ENCODE measurements around the gene SACS.
A peak's percentile ranks its signal among the peaks of the same experiment; 100 is the strongest.
"Not testable (repeated sequence)": the region's sequence is repeated elsewhere in the genome, so short reads cannot be mapped to it uniquely, and the experiment has no call there.

SACS gene

DNA sequence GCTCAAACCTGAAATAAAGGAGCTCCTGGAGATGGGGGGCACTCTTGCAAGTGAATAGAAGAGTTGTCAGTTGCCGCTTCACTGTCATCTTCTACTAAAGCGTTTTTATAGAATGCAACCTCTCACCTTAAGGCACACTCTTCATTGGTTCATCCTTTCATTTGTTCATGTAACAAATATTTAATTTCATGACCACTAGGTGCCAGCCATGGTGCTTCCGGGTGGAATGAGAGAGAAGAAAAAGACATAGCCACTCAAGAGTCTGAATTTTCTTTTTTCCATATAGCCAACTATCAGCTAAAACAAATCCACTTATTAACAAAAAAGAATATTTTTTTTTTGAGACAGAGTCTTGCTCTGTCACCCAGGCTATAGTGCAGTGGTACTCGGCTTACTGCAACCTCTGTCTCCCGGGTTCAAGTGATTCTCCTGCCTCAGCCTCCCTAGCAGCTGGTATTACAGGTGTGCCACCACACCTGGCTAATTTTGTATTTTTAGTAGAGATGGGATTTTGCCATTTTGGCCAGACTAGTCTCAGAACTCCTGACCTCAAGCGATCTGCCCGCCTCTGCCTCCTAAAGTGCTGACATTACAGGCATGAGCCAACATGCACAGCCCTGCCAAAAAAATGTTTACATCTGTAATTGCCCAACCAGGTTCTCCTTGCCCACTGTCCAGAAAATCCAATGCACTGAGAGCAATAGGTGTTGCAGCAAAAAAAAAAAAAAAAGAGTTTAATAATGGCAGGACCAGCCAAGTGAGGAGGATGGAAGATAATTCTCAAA, 22.1 kb upstream of the SACS start:
- DNase-seq (ENCODE audit: low spot score) = no peak

- DNase-seq (ENCODE audit: low spot score) = no peak
Measured at GRCh38 chr13:23453132-23453531, 19.6 kb upstream of the SACS start.

GRCh38 chr13:23450340-23451046, 17.0 kb upstream of the SACS start:
- no peak for DNase-seq (ENCODE audit: low spot score)

DNA sequence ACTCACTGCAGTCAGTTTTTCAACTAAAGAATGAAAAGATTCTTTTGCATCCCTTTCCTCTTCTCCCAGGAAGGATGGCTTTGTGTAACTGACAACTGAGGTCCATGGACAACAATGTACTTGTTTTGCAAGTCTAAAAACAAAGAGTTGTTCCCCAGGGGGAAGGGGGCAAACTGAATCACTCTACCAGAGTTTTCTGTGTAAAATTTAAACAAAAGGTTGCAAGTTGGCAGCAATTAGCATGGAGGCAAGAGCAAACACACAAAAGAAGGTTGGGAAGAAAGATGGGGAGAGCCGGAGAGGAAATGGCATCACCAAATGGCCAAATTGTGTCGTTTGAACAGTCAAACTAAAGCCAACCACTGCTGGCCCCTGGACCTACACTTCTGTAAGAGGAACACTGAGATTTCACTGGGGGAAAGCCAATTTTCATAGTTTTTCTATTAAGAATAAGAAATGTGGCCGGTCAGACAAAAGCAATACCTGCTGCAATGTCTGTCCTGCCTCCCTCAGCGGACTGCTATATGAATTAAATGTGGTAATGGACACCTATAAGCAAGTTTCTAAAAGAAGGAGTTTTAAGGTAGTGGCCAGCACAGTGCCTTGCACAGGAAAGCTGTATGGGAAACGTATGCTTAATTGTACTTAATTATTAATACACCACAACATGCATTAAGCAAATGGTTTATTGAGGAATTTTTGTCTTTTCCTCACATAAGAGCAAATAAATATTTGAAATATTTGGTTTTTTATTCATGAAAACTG, 16.1 kb upstream of the SACS start:
- DNase-seq (ENCODE audit: low spot score) = no peak

DNA sequence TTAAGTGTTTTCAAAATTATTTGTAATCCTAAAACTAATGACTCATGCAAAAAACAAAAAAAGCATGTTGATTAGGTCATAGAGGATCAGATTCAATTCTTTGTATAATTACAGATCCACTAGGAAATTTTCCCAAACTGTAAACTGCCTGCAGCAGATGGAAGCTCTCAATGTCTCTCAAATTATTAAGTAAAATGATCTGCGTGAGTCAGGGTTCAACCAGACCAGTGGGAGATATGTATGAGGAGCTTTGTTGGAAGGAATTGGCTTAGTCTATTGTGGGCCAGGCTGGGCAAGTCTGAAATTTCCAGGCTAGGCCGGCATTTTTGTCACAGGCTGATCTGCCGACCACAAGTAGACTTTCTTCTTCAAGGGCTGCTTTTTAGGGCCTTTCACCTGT, 14.4 kb upstream of the SACS start:
- DNase-seq (ENCODE audit: low spot score) = no peak

DNA sequence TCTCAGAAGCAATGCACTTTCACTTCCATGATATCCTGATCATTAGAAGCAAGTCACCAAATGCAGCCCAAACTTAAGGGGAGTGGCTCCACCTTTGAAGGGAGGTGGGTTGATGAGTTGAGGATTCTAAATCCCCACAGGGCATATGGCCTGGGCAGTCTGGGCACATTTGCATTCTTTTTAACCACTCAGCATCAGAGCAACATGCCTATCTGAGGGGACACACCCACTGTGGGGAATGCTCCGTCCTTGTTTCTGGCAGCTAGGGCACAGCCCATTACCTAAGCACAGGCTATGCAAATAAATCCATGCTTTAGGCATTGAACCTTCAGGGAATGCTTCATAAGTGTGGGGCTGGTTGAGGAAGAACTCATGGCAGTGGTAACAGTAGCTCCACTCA, 12.3 kb upstream of the SACS start:
- DNase-seq (ENCODE audit: low spot score) = no peak

- no peak for DNase-seq (ENCODE audit: low spot score)
Measured at GRCh38 chr13:23443878-23444277, 10.4 kb upstream of the SACS start.

GRCh38 chr13:23443110-23443509, 9.6 kb upstream of the SACS start:
- DNase-seq (ENCODE audit: low spot score) = no peak

GRCh38 chr13:23440821-23441618, 7.5 kb upstream of the SACS start:
- peak; percentile 47 for DNase-seq (ENCODE audit: low spot score)

- DNase-seq (ENCODE audit: low spot score) = not testable (repeated sequence)
Measured at GRCh38 chr13:23440324-23440723, 6.8 kb upstream of the SACS start.

DNA sequence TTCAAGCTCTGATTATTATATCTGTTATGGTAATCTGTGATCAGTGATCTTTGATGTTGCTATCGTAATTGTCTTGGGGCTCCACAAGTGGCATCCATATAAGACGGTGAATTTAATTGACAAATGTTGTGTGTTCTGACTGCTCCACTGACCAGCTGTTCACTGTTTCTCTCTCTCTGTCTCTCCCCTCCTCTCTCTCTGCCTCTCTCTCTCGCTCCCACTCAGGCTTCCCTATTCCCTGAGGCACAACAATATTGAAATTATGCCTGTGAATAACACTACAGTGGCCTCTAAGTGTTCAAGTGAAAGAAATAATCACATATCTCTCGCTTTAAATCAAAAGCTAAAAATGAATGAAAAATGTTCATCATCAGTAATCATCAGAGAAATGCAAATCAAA, 4.4 kb upstream of the SACS start:
- no peak for DNase-seq (ENCODE audit: low spot score)

DNA sequence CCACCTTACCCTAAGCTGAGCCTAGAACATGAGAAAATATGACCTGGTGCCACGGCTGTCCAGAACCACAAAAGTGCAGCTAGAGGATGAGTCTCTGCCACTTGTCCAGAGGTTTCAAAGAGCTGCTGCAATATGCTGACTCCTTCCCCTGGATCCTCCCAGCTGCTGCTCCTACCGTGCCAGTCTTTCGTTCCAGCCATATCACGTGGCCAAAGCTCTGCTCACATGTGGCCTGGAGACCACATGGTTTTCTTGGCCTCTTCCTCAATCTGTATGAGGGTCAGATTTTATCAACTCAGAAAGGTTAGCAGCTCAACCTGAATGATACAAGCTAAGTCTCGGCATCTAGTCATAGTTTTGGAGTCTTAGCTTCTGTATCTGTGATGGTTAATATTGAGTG, 3.2 kb upstream of the SACS start:
- no peak for DNase-seq (ENCODE audit: low spot score)

GRCh38 chr13:23434491-23434890, 989 bp upstream of the SACS start:
- DNase-seq (ENCODE audit: low spot score) = no peak

- no peak for DNase-seq (ENCODE audit: low spot score)
Measured at GRCh38 chr13:23432626-23433025, 876 bp downstream of the SACS start.

- no peak for DNase-seq (ENCODE audit: low spot score)
Measured at GRCh38 chr13:23430664-23431063, 2.8 kb downstream of the SACS start.

GRCh38 chr13:23427881-23428528, 5.5 kb downstream of the SACS start:
- DNase-seq (ENCODE audit: low spot score) = no peak

GRCh38 chr13:23427342-23427843, 6.1 kb downstream of the SACS start:
- peak; percentile 13 for DNase-seq (ENCODE audit: low spot score)

DNA sequence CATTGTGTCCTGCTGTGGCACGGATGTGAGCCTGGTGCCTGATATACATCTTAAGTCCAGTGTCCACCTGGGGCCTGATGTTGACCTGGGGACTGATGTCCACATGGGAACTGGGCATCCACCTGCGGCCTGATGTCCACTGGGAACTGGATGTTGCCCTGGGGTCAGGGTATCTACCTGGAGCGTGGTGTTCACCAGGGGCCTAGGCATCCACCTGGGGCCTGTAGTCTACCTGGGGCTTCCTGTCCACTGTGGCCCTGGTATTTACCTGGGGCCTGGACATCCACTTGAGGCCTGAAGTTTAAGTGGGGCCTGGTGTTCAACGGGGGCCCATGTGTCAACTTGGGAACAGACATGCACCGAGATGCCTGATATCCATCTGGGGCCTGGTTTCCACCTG, 11.9 kb downstream of the SACS start:
- DNase-seq (ENCODE audit: low spot score) = no peak

GRCh38 chr13:23418776-23419683, 14.5 kb downstream of the SACS start:
- DNase-seq (ENCODE audit: low spot score) = no peak

DNA sequence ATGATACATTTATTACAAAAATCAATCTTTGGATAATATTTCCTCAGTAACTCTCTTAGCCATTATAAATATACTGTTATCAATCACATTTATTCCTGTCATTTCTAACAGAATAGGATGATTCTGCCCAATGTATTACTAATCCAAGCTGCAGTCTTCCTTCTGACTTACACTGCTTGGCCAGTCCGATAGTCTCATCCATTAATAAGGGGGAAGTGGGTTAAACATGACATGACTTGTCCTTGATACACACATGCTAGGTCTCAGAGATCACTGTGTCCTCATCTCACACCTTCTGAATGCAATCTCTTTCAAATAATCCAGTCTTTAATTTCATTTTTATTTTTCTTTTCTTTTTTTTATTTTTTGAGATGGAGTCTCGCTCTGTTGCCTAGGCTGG, 18.8 kb downstream of the SACS start:
- no peak for DNase-seq (ENCODE audit: low spot score)
